HEK293T (cell line): ENCODE data around the gene GXYLT1.

ENCODE experiments used
- ARNT ChIP-seq: fragments of 450-650 bp; IDR thresholded peaks from 2 replicates; pipeline ENCODE4 v1.6.1; 2017; ENCODE audit warnings: mild to moderate bottlenecking
- BHLHE40 ChIP-seq: fragments of 450-650 bp; IDR thresholded peaks from 2 replicates; pipeline ENCODE4 v1.6.1; 2016; ENCODE audit warnings: mild to moderate bottlenecking, moderate library complexity, borderline replicate concordance
- FOXA1 ChIP-seq: fragments of 450-650 bp; IDR thresholded peaks from 2 replicates; pipeline ENCODE4 v1.6.1; 2016; ENCODE audit warnings: mild to moderate bottlenecking
- FOXK2 ChIP-seq: fragments of 450-650 bp; IDR thresholded peaks from 2 replicates; pipeline ENCODE4 v1.6.1; 2016; ENCODE audit warnings: mild to moderate bottlenecking
- FOXM1 ChIP-seq: fragments of 450-650 bp; IDR thresholded peaks from 2 replicates; pipeline ENCODE4 v1.6.1; 2017; ENCODE audit warnings: mild to moderate bottlenecking, borderline replicate concordance
- HDGF ChIP-seq: fragments of 450-650 bp; IDR thresholded peaks from 2 replicates; pipeline ENCODE4 v1.6.1; 2017; ENCODE audit warnings: antibody characterized with exemption, borderline replicate concordance
- L3MBTL2 ChIP-seq: fragments of 450-650 bp; conservative IDR thresholded peaks from 2 replicates; pipeline ENCODE4 v1.6.1; 2016; ENCODE audit warnings: mild to moderate bottlenecking
- LEF1 ChIP-seq: fragments of 450-650 bp; IDR thresholded peaks from 2 replicates; pipeline ENCODE4 v1.6.1; 2017; ENCODE audit warnings: mild to moderate bottlenecking, borderline replicate concordance
- SP1 ChIP-seq: fragments of 450-650 bp; IDR thresholded peaks from 2 replicates; pipeline ENCODE4 v1.6.1; 2017
- SUZ12 ChIP-seq: fragments of 450-650 bp; IDR thresholded peaks from 2 replicates; pipeline ENCODE4 v1.6.1; 2016; ENCODE audit warnings: mild to moderate bottlenecking
- TARDBP ChIP-seq: fragments of 450-650 bp; IDR thresholded peaks from 2 replicates; pipeline ENCODE4 v1.6.1; 2016

DNA sequence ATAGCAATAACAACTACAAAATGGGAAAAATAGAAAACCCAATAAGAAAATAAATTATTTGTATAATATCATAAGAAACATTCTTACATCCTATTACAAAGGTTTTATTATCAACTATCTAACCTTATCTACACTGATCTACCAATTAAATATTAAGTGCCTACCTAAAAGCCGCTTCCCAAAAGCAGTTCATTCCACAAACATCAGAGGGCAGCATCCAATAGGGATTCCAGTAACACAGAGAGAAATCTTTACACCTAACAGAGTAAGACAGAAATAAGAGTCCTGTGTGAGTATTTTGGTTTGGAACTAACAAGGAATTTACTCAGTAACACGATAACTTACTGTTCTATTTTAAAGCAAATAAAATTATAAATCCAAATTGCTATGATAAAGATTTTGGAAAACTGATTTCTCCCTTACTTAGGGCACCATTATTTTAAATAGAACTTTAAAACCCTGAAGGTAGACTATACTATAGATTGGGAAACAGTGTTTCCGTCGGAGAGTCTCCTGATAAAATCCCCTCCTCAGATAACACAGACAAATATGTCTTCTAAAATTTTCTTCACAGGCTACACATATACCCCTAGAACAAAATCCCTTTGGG is 15.0 kb downstream of the GXYLT1 start:
- no peak for TF ChIP-seq ARNT
- no peak for TF ChIP-seq FOXA1
- TF ChIP-seq FOXM1, result no peak
- TF ChIP-seq SP1, result no peak
- TF ChIP-seq TARDBP, result no peak
- no peak for TF ChIP-seq FOXK2
- no peak for TF ChIP-seq HDGF
- TF ChIP-seq BHLHE40, result no peak
- TF ChIP-seq SUZ12, result no peak
- no peak for TF ChIP-seq LEF1
- TF ChIP-seq L3MBTL2, result no peak
